Transverse colon (tissue), 4 donors: Measurements from ENCODE around the gene HMMR. TPM values are rescaled to one million over a fixed set of nuclear protein-coding genes. Genes with fewer than 3 reads are reported as not detected.

Experiments
- DNase-seq: peaks from one replicate; pipeline ENCODE4 v3.0.0-alpha.2; 2019
- H3K27ac ChIP-seq, 4 donors: fragments of 200-600 bp; sonication (generic); 2 replicates each; pipeline ENCODE4 v1.5.1; 2016 to 2018; ENCODE audit warnings: inconsistent platforms in 4 of 4
- H3K27me3 ChIP-seq: fragments of 200-600 bp; sonication (generic); 2 replicates; pipeline ENCODE4 v1.5.1; 2017; ENCODE audit warnings: inconsistent platforms
- H3K36me3 ChIP-seq, 4 donors: fragments of 200-600 bp; sonication (generic); 2 replicates each; pipeline ENCODE4 v1.5.1; 2017 to 2019; ENCODE audit warnings: inconsistent platforms in 4 of 4
- H3K4me1 ChIP-seq, 4 donors: fragments of 200-600 bp; sonication (generic); 2 replicates each; pipeline ENCODE4 v1.5.1; 2017 to 2020; ENCODE audit warnings: inconsistent platforms in 4 of 4
- H3K4me3 ChIP-seq, 4 donors: fragments of 200-600 bp; sonication (generic); 1 replicate in 1 of 4; 2 replicates in 3 of 4; pipeline versions ENCODE4 v1.5.1 to v1.6.1; 2017 to 2019; ENCODE audit warnings: inconsistent platforms in 4 of 4
- H3K9me3 ChIP-seq, 2 donors: fragments of 200-600 bp; sonication (generic); 2 replicates each; pipeline ENCODE4 v1.5.1; 2017 to 2019; ENCODE audit warnings: inconsistent platforms in 2 of 2
- EP300 ChIP-seq: sonication (generic); formaldehyde crosslinking; IDR thresholded peaks from one replicate; pipeline ENCODE4 v1.6.1; 2017; ENCODE audit warnings: antibody characterized with exemption, low read depth
- POLR2A ChIP-seq: fragments of 450-650 bp; IDR thresholded peaks from one replicate; pipeline ENCODE4 v1.6.1; 2016; ENCODE audit warnings: antibody characterized with exemption, mild to moderate bottlenecking, moderate library complexity
- POLR2AphosphoS5 ChIP-seq, 3 donors: sonication (generic); formaldehyde crosslinking; IDR thresholded peaks; one replicate each; pipeline ENCODE4 v1.6.1; 2016; ENCODE audit warnings: antibody characterized with exemption in 3 of 3
- WGBS, 2 donors: methylation state at CpG; one replicate each; pipeline ENCODE4 v1.1.5; 2018; ENCODE audit warnings: low coverage in 1 of 2; 5-methylcytosine and 5-hydroxymethylcytosine counted together
- in situ Hi-C, 4 donors: fragments of 200-750 bp; cut with MboI; loops; one replicate each; pipeline versions ENCODE4 v1.15.0 to v1.15.1; 2017; ENCODE audit warnings: low sequenced_read_pairs in 3 of 4, low pct_ligation_motif_present in 1 of 4, low pct_unique_long_range_greater_than_20kb in 1 of 4
- intact Hi-C: fragments of 100-400 bp; cut with DNase I; formaldehyde crosslinking; loops from one replicate; pipeline ENCODE4 v1.15.1; 2023; ENCODE audit warnings: low total_unique reads
- total RNA-seq, 4 donors: library from RNA; depleted of rRNA; stranded (reverse); fragments of >200 nt; gene quantifications; one replicate each; pipeline ENCODE4 v1.1.0, GENCODE V29; 2016
- TF ChIP-seq, protein P1 (sequence below), 5 experiments: fragments of 200-600 bp in 3 of 5; fragments of 450-650 bp in 2 of 5; sonication (generic) in 3 of 5; IDR thresholded peaks; 1 replicate in 2 of 5; 2 replicates in 3 of 5; pipeline ENCODE4 v1.5.1; 2016 to 2017; ENCODE audit warnings: antibody characterized with exemption in 5 of 5, inconsistent platforms in 3 of 5, mild to moderate bottlenecking in 2 of 5, moderate library complexity in 1 of 5

HMMR gene
- total RNA-seq, 4 donors from 2014 or later = 1.6 to 5.7 (median 1.9) TPM; not detected in 1

DNA sequence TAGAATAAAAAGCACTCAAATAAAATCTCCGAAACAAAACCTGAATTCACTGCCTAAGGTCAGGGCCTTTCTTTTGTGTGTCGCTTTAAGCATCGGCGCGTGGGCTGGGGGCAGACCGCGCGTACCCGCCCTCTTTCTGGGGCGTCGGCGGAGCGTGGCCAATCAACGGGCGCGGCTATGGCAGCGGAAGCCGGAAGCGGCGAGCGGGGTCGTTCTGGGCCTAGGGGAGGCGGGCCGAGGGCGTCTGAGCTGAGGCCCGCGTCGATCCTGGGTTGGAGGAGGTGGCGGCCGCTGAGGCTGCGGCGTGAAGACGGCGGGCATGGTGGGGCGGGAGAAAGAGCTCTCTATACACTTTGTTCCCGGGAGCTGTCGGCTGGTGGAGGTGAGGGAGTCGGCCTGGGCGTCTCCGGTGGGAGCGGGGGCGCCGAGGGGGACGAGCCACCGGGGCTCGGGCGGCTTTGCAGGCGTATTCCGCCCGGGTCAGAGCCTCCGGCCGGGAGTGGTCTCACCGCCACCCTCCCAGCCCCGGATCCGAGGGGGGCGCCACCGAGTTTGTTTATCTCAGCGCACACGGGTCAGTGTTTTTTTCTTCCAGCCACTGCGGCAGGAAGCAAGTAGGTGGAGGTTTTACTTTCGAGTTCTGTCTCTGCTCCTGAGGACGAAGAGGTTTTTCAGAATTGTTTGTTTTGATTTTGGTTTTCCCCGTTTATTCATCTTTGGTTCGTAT, 45.1 kb downstream of the HMMR start, which contains the start of gene MAT2B:
Gene MAT2B (plus strand): TSS at position 252 of the 727 bp plus-strand sequence. CDS start 68 bp downstream, at position 320.
- in situ Hi-C loops (loop anchor here in 1 of 4 donors (10.0 kb wide), 1 partner anchor 51 kb away; no protein-coding TSS in a partner anchor), intact Hi-C loops (loop anchor here (2.0 kb wide), 1 partner anchor 49 kb away; no protein-coding TSS in a partner anchor)
- 0 to 1% methylated on average over 6 to 51 of the region's 64 CpGs for WGBS, 2 donors
- H3K4me3 ChIP-seq = peak within 1 kb of the TSS; percentile 84 to 98 (median 88)
- no peaks in the 10 kb centered on the region for H3K27me3 ChIP-seq
- no peaks in the 10 kb centered on the region for H3K36me3 ChIP-seq
- peak; percentile 97 for DNase-seq
- peaks cover 24 to 61% (median 38%) of the 10 kb centered on the region in 4 donors for H3K4me1 ChIP-seq
- TF ChIP-seq, protein P1, sequence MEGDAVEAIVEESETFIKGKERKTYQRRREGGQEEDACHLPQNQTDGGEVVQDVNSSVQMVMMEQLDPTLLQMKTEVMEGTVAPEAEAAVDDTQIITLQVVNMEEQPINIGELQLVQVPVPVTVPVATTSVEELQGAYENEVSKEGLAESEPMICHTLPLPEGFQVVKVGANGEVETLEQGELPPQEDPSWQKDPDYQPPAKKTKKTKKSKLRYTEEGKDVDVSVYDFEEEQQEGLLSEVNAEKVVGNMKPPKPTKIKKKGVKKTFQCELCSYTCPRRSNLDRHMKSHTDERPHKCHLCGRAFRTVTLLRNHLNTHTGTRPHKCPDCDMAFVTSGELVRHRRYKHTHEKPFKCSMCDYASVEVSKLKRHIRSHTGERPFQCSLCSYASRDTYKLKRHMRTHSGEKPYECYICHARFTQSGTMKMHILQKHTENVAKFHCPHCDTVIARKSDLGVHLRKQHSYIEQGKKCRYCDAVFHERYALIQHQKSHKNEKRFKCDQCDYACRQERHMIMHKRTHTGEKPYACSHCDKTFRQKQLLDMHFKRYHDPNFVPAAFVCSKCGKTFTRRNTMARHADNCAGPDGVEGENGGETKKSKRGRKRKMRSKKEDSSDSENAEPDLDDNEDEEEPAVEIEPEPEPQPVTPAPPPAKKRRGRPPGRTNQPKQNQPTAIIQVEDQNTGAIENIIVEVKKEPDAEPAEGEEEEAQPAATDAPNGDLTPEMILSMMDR (IDR thresholded peaks at IDR 0.05) = peak; percentile 33 to 62 (median 38)
- peak; percentile 98 for TF ChIP-seq POLR2A
- TF ChIP-seq EP300 = no peak
- peak; percentile 96 to 97 (median 97) for TF ChIP-seq POLR2AphosphoS5 (IDR thresholded peaks at IDR 0.05)
- no peaks in the 10 kb centered on the region for H3K9me3 ChIP-seq
- peak within 1 kb of the TSS; percentile 99 to 100 (median 99) for H3K27ac ChIP-seq

DNA sequence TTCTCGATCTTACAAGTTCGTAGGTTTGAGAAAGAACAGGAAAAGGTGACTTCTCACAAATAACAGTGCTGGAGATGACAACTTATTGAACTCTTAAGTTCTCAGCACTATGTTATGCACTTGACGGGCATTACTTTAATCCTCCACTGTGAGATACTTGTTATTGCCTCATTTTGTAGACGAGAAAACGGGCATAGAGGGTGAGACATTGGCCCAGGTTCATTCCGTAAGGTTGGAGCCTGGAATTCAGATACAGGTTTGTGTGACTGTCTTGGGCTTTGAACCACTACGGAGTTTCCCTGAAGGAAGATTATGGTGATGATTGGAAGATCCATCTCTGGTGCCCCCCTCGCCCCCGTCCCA, 45.6 kb downstream of the HMMR start:
- H3K4me3 ChIP-seq = peak overlapping the region; percentile 84 to 98 (median 88)
- DNase-seq = no peak
- in situ Hi-C loops = loop anchor here in 1 of 4 donors (10.0 kb wide), 1 partner anchor 51 kb away; no protein-coding TSS in a partner anchor
- H3K27ac ChIP-seq = peak overlapping the region; percentile 99 to 100 (median 99)
- H3K36me3 ChIP-seq = no peaks in the 10 kb centered on the region
- intact Hi-C loops = no loop called here
- no peak for TF ChIP-seq POLR2A
- TF ChIP-seq, protein P1 (IDR thresholded peaks at IDR 0.05) = no peak
- TF ChIP-seq EP300 = no peak
- no peak for TF ChIP-seq POLR2AphosphoS5 (IDR thresholded peaks at IDR 0.05)
- 0 to 1% methylated on average over 2 to 9 of the region's 9 CpGs for WGBS, 2 donors
- H3K27me3 ChIP-seq = no peaks in the 10 kb centered on the region
- no peaks in the 10 kb centered on the region for H3K9me3 ChIP-seq
- H3K4me1 ChIP-seq = peaks cover 24 to 63% (median 38%) of the 10 kb centered on the region in 4 donors

DNA sequence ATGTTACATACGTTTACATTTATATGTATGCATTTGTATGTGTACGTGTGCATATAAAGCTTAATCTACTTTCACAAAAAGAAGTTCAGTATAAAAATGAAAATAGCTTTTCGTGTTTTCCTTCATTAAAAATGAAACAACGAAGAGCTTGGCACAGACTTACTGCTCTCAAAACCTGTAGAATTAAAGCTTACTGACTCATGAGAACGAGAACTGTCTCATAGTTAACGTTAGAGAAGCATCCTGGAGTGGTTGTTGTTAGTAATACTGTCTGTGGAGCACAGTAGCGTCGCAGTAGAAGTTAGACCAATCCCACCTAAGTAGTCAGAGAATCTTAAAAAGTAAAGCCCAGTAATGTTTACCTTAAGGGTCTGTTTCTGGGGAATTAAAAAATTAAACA, 46.3 kb downstream of the HMMR start:
- Histone ChIP-seq H3K9me3 (no peaks in the 10 kb centered on the region), H3K27me3 (no peaks in the 10 kb centered on the region), H3K27ac (peak overlapping the region; percentile 99 to 100 (median 99)), H3K4me3 (peak overlapping the region; percentile 84 to 98 (median 88)), H3K4me1 (peaks cover 25 to 67% (median 38%) of the 10 kb centered on the region in 4 donors), H3K36me3 (no peaks in the 10 kb centered on the region)
- intact Hi-C loops = no loop called here
- no peak for DNase-seq
- 1 to 4% methylated on average over 8 of the region's 8 CpGs for whole genome bisulfite sequencing, 2 donors
- in situ Hi-C loops = loop anchor here in 1 of 4 donors (10.0 kb wide), 1 partner anchor 52 kb away; no protein-coding TSS in a partner anchor
- TF ChIP-seq, protein P1 (IDR thresholded peaks at IDR 0.05) = no peak
- no peak for TF ChIP-seq POLR2A
- no peak for TF ChIP-seq POLR2AphosphoS5 (IDR thresholded peaks at IDR 0.05)
- TF ChIP-seq EP300 = no peak

DNA sequence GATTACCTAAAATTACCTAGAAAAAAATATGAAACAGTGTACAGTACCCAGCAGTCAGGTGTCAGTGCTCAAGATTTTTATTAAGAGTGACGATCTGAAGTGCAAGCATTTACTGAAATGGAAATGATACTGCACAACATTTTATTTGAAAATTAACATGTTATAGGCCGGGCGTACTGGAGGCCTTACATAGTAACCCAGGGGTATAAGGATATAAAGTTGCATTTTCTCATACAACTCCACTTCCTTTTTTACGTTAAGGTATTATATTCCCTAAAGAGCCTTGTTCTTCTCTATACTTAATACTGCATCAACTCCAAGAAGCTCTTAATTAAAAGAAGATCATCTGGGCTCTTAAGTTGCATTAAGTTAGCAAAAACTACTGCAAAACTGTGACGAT, 48.3 kb downstream of the HMMR start:
- in situ Hi-C loops = loop anchor here in 1 of 4 donors (10.0 kb wide), 1 partner anchor 54 kb away; no protein-coding TSS in a partner anchor

More for the DNA sequence above, 48.3 kb downstream of the HMMR start:
- no peak for TF ChIP-seq POLR2AphosphoS5 (IDR thresholded peaks at IDR 0.05)
- TF ChIP-seq EP300 = no peak
- TF ChIP-seq POLR2A = no peak
- TF ChIP-seq, protein P1 (IDR thresholded peaks at IDR 0.05) = no peak
- DNase-seq = no peak
- peaks cover 29 to 71% (median 34%) of the 10 kb centered on the region in 4 donors for H3K4me1 ChIP-seq
- WGBS, 2 donors = 16 to 25% methylated on average over 5 of the region's 5 CpGs
- H3K4me3 ChIP-seq = peak overlapping the region in 2 of 4 donors; percentile 0 to 88
- no peaks in the 10 kb centered on the region for H3K9me3 ChIP-seq
- H3K36me3 ChIP-seq = peaks cover 0 to 18% (median 9%) of the 10 kb centered on the region in 4 donors
- intact Hi-C loops = no loop called here
- H3K27me3 ChIP-seq = no peaks in the 10 kb centered on the region
- peak overlapping the region; percentile 99 to 100 (median 99) for H3K27ac ChIP-seq
